Progenitor cell of endocrine pancreas (in vitro differentiated cells): Measurements from ENCODE around the gene AOPEP. TPM values are rescaled to one million over a fixed set of nuclear protein-coding genes. Genes with fewer than 3 reads are reported as not detected.

Source experiments
- DNase-seq: peaks from one replicate; pipeline ENCODE4 v3.0.0; 2021; ENCODE audit warnings: low spot score; ENCODE audit not compliant: unreplicated experiment
- H3K27ac Mint-ChIP-seq: 2 replicates; pipeline ENCODE4 v1.8.0; 2021; ENCODE audit warnings: mild to moderate bottlenecking, moderate library complexity, mixed read lengths
- H3K27me3 Mint-ChIP-seq: 2 replicates; pipeline ENCODE4 v1.8.0; 2021; ENCODE audit warnings: mixed read lengths
- H3K36me3 Mint-ChIP-seq: 2 replicates; pipeline ENCODE4 v1.8.0; 2022; ENCODE audit warnings: mixed read lengths; ENCODE audit not compliant: insufficient read depth
- H3K4me1 Mint-ChIP-seq: 2 replicates; pipeline ENCODE4 v1.8.0; 2021; ENCODE audit warnings: low read depth, mixed read lengths
- H3K4me3 Mint-ChIP-seq: 2 replicates; pipeline ENCODE4 v1.8.0; 2021; ENCODE audit warnings: low read depth, mild to moderate bottlenecking, moderate library complexity, mixed read lengths
- H3K9me3 Mint-ChIP-seq: 2 replicates; pipeline ENCODE4 v1.8.0; 2021; ENCODE audit warnings: low read depth, mixed read lengths
- CTCF ChIP-seq: fragments of 200-600 bp; sonication (generic); IDR thresholded peaks from one replicate; pipeline ENCODE4 v1.5.0; 2021; ENCODE audit warnings: antibody characterized with exemption, mild to moderate bottlenecking; ENCODE audit not compliant: unreplicated experiment
- total RNA-seq: library from RNA; stranded (reverse); gene quantifications from 2 replicates; pipeline ENCODE4 v1.2.1, GENCODE V29; 2021

The AOPEP gene
- total RNA-seq, 1 donor from 2014 or later, result 58.2 TPM

- DNase-seq, result no peak
- TF ChIP-seq CTCF, result no peak
- H3K4me1 Mint-ChIP-seq, result peaks cover 36% of the 10 kb centered on the region
- no peaks in the 10 kb centered on the region for H3K27me3 Mint-ChIP-seq
- no peak overlapping the region for H3K4me3 Mint-ChIP-seq
- peaks cover 8% of the 10 kb centered on the region for H3K36me3 Mint-ChIP-seq
- H3K9me3 Mint-ChIP-seq, result no peaks in the 10 kb centered on the region
- no peak overlapping the region for H3K27ac Mint-ChIP-seq
Observed at GRCh38 chr9:94931036-94931633, 204.6 kb downstream of the AOPEP start.

- no peak for TF ChIP-seq CTCF
- no peak for DNase-seq
- peaks cover 32% of the 10 kb centered on the region for H3K4me1 Mint-ChIP-seq
- peaks cover 8% of the 10 kb centered on the region for H3K36me3 Mint-ChIP-seq
- no peaks in the 10 kb centered on the region for H3K9me3 Mint-ChIP-seq
- no peak overlapping the region for H3K4me3 Mint-ChIP-seq
- H3K27me3 Mint-ChIP-seq, result no peaks in the 10 kb centered on the region
- no peak overlapping the region for H3K27ac Mint-ChIP-seq
Observed at GRCh38 chr9:94931740-94932139, 205.2 kb downstream of the AOPEP start.

- H3K4me3 Mint-ChIP-seq, result no peak overlapping the region
Observed at GRCh38 chr9:94932652-94933510, 206.4 kb downstream of the AOPEP start.

GRCh38 chr9:94933511-94933828, 207.0 kb downstream of the AOPEP start:
- H3K4me3 Mint-ChIP-seq, result no peak overlapping the region
- TF ChIP-seq CTCF, result no peak
- peaks cover 23% of the 10 kb centered on the region for H3K4me1 Mint-ChIP-seq
- H3K27me3 Mint-ChIP-seq, result no peaks in the 10 kb centered on the region
- H3K36me3 Mint-ChIP-seq, result peaks cover 12% of the 10 kb centered on the region
- no peak for DNase-seq
- no peaks in the 10 kb centered on the region for H3K9me3 Mint-ChIP-seq
- no peak overlapping the region for H3K27ac Mint-ChIP-seq

More at GRCh38 chr9:94932652-94933510, 206.4 kb downstream of the AOPEP start:
- no peak for TF ChIP-seq CTCF
- Mint-ChIP-seq H3K36me3 (peaks cover 9% of the 10 kb centered on the region), H3K27ac (peak overlapping the region; percentile 25), H3K27me3 (no peaks in the 10 kb centered on the region), H3K9me3 (no peaks in the 10 kb centered on the region), H3K4me1 (peaks cover 26% of the 10 kb centered on the region)
- DNase-seq, result no peak

- Mint-ChIP-seq H3K27ac (peak overlapping the region; percentile 46), H3K36me3 (peaks cover 12% of the 10 kb centered on the region), H3K4me3 (no peak overlapping the region), H3K4me1 (peaks cover 15% of the 10 kb centered on the region), H3K27me3 (no peaks in the 10 kb centered on the region), H3K9me3 (no peaks in the 10 kb centered on the region)
- no peak for TF ChIP-seq CTCF
- DNase-seq, result no peak
Observed at GRCh38 chr9:94934816-94935328, 208.4 kb downstream of the AOPEP start.
